DND-41 (cell line): Measurements from ENCODE around the gene ANKRD13D.

ENCODE experiments used
- CTCF ChIP-seq: IDR thresholded peaks from 2 replicates; pipeline ENCODE4 v1.5.1; 2012; ENCODE audit warnings: borderline replicate concordance, low read length, moderate library complexity, mild to moderate bottlenecking; ENCODE audit not compliant: poor library complexity, severe bottlenecking; ENCODE audit errors: extremely low read depth
- EZH2 ChIP-seq: IDR thresholded peaks from 3 replicates; pipeline ENCODE4 v1.6.1; 2012; ENCODE audit warnings: borderline replicate concordance, low read depth, mild to moderate bottlenecking, moderate library complexity, low read length, inconsistent platforms; ENCODE audit not compliant: severe bottlenecking

GRCh38 chr11:67255864-67256263 lies 33.2 kb upstream of the ANKRD13D start:
- TF ChIP-seq CTCF (no peak), EZH2 (no peak)
